GM19438 (cell line): Measurements from ENCODE around the gene CHADL.

Experiments
- ATAC-seq: cut with Tn5 transposase; IDR thresholded peaks from one replicate; pipeline ENCODE4 v1.9.1; 2021; ENCODE audit warnings: low read depth; ENCODE audit not compliant: unreplicated experiment

The CHADL gene

DNA sequence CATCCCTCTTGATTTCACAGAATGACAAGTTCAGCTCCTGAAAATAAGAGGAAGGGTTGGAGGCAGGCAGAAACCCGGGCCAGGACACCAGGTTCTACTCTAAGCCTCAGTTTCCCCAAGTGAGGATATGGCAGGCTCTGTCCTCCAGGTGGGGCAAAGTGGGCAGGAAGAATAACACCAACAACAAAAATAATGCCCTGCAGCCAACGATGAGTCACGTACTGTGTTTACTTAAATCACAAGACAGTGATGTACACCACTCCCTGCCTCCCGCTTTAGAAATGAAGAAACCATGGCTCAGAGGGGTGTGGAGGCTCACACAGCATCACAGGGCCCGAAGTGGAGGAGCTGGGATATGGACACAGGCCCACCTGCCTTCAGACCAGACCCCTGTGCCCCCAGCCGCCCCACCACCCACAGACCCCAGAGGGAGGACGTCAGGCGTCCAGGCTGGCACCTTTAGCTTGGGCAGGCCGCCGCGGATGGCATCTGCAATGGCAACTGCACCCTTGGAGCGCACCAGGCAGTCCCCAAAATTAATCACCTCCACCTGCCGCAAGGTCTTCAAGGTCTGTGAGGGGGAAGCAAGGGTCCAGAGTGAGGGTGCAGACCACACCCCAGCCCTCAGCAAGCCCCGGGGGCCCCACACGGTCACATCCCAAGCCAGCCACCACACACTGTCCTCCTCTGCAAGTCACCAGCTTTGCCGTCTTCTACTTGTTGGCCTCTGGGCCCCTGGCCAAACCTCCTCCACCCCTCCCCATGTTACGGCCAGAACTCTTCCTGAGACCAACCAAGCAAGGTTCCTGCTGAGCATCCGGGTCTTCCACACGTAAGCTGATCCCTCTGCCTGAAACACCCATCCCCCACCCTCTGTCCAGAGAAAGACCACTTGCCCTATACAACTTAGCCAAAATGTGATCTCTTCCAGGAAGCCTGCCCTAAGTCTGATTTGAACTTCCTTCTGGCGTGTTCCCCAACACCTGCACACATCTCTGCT lies 15.8 kb upstream of the CHADL start:
- ATAC-seq: no peak

DNA sequence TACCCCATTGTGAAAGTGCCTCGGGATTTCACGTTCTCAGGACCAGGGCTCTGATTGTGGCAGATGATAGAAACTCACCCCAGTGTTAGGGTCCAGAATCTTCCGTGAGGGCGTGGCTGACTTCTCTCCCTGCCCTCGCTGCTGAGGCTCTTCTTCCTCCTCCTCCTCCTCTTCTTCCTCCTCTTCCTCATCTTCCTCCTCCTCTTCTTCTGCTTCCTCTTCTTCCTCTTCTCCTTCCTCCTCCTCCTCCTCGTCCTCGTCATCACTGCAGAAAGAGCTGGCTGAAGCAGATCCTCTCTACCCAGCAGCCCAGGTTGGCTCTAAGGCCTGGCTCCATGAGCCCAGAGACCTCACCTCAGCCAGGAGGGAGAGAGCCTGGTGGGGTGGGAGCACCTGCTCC lies 13.5 kb upstream of the CHADL start:
- no peak for ATAC-seq

DNA sequence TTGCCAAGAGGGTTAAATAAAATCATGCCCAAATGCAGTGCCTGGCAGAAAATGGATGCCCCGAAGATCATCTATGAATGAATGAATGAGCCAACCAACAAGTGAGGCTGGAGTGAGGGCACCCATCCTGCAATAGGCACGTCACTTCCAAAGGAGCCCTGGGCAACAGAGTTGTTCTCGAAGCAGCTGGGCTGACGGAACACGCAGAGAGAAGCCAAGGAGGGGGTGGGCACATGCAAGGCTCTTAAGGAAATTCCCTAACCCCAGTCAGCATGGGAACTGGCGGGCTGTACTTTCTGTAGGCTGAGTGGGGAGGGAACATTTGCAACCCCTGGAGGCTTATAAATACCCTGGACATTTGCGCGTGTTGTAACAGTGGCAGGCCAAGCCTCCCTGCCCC lies 11.6 kb upstream of the CHADL start:
- no peak for ATAC-seq

DNA sequence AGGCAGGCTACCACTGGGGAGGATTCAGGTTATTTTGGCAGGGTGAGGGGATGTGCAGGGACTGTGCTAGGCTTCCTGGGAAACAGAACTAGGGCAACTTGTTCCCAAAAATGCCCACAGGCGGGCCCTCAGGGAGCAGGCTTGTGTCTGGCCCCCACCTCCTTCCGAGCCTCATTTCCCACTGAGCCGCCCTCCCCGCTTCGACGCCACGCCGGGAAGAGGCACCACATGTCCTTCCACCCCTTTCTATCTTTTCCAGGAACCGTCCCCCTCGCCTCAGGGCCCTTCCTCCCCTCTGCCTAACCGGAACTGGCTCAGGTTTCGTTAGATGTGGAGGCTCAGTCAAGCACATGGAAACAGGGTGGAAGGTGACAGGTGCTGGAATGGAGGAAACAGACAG lies 9.4 kb upstream of the CHADL start:
- ATAC-seq: no peak

DNA sequence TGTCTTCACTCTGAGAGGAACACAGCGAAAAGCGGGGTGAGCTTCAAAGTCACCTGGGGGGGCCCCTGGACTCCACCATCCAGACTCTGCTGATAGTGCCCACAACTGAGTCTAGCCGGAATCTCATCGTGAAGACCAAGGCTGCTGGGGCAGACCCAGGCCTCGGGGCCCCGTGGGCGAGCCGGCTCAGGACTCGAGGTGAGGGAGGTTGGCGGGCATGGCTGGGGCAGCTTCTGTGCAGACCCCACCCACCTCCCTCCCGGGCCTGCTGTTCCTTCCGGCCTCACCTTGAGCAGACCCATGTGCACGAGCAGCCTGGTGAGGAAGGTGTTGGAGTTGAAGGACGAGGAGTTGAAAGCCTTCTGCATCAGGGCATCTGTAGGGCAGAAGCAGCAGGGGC lies 8.7 kb upstream of the CHADL start:
- ATAC-seq: no peak

DNA sequence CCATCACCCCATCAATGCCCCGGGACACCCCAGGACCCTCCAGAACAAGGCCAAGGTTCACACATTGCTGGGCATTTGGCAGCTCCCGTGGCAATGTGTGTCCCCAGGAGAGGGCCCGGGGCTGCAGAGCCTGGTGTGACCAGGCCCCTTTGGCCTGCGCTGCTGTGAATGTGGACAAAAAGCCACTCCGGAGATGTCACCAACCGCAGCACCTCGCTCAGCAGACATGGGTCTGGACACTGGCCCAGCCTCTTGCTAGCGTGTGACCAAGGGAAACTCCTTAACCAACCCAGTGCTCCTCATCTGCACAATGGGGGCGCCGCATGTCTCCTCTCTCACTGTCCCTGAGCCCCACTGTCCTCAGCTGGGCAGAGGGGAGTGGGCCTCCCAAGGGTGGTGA lies 8.0 kb upstream of the CHADL start:
- no peak for ATAC-seq

DNA sequence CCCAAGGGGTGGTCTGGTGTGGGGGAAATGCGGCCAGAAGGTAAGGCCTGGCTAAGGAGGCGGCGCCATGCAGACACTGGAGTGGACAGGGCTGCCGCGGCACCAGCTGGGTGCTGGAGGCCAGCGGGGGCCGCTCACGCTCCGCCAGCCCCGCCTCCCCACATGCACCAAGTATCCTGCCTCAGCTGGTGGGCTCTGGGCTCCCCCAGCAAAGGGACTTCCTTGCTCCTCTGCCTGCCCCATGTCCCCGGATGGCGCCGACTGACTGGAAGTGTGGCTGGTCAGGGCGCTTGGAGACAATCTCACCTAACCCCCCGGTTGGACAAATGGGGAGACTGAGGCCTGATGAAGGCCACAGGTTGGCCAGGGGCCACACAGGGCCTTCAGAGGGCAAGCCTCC lies 7.6 kb upstream of the CHADL start:
- no peak for ATAC-seq

DNA sequence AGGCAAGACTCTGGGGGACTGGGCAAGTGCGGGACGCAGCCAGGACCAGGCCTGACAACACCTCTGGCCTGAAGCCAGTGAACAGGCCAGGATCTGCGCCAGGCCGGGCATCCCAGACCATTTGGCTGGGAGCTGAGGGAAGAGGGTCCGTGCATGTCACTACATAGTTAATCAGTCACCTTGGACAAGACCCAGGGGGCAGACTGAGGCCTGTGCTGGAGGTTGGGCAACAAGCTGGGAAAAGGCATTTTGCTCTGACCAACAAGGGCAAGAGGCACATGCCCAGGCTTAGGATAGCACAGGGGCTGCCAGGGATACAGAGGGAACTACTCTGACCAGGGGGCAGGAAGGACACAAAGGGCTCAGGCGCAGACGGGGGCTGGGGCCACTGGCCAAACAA lies 7.0 kb upstream of the CHADL start:
- ATAC-seq: no peak

DNA sequence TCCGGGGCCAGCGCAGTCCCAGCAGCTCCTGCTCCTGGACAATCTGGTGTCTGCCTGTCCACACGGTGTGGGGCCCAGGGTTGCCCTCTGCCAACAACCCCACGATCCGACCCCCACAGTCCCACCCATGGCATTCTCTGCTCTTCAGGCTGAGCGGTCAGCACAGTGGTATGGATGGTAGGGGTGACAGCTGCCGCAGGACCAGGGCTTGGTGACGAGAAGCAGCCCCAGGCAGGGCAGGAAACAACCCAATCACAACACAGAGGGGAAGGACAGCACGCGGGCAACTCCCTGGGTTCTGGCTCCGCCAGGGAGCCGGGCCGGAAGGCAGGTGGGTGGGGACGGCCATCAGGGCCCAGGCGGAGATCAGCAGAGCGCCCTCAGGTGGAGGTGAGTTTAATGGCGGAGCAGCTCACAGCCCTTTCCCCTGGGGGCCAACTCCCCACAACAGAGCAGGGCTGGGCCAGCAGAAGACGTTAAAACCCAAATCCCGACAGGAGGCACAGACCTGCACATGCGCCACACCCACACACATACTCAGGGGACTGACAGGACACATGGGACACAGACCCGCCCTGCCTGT lies 5.3 kb upstream of the CHADL start:
- no peak for ATAC-seq

DNA sequence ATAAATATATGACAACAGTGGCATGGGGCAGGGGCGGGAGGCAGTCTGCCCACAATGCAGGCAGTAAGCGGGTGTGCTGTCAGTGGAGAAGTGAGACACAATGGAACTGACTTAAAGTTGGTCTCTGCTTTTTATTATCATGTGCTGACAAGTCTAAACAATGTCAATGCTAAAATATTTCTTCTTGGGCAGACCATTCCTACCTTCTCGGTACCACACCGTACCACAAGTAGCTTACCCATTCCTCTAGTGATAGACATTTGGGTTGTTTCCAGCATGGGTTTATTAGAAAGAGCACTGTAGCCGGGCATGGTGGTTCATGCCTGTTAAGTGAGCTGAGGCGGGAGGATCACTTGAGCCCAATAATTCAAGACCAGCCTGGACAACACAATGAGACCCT lies 2.6 kb upstream of the CHADL start:
- ATAC-seq: no peak

DNA sequence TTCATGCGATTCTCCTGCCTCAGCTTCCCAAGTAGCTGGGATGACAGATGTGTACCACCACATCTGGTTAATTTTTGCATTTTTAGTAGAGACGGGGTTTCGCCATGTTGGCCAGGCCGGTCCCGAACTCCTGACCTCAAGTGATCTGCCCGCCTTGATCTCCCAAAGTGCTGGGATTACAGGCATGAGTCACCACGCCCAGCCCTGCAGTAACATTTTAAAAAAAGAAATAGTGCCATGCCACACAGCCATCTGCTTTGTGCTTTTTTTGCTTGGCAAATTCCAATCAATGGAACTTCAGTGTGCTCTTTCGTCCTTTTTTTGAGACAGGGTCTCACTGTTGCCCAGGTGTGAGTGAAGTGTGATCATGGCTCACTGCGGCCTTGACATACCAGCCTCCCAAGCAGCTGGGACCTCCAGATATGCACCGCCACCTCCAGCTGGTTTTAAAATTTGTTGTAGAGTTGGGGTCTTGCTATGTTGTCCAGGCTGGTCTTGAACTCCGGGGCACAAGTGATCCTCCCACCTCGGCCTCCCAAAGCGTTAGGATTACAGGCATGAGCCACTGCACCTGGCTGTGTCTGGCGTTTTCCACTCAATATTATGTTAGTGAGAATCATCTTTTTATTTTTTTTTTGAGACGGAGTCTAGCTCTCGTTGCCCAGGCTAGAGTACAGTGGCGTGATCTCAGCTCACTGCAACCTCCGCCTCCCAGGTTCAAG lies 1.8 kb upstream of the CHADL start:
- no peak for ATAC-seq

DNA sequence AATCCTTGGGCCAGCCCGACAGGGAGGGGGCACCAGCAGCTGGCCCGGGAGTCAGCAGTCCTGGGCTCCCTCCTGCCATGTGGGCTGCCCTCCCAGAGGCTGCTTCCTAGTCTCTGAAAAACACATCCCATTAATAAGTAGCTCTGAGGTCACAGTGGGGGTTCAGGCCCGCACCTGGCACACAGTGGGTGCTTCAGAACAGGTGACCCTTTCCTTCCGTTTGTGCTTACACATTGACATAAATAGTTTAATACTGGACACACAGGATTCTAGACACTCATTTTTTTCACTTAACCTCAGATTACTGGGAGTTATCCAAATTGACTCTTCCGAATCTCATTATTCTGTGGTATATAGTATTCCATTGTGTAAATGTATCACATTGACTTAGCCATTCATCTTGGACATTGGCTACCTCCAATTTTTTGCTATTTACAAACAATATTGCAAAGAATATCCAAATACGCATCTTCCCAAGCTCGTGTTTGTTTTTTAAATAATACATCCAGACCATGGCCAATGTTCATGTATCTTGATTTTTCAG lies 474 bp upstream of the CHADL start:
- ATAC-seq: no peak

DNA sequence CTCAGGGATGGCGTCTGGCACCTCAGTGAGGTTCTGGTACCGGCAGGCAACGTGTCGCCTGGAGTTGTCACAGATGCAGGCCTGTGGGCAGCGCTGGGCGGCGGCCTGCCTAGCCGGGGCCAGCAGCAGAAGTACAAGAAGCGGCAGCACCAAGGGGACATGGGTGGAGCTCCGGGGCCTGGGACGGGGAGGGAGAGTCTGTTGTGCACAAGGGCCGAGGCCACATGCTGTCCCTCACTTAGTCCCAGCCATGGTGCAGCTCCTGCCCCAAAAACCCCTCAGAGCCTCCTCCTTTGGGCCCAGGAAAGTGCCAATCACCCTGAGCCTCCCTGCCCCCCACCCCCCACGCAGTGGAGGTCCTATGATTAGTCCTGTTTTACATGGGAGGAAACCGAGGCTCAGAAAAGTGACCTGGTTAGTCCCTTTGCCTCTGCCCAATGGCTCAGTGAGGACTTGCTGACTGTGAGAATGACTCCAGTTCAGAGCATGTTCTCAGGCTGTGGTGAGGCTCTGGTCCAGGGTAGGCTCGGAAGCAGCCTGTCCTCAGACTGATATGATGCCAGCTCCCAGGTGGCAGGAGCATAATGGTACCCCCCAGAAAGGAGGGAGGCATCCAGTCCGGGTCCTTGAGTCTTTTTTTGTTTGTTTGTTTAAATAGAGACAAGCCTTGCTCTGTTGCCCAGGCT lies 1.1 kb downstream of the CHADL start:
- ATAC-seq: no peak

DNA sequence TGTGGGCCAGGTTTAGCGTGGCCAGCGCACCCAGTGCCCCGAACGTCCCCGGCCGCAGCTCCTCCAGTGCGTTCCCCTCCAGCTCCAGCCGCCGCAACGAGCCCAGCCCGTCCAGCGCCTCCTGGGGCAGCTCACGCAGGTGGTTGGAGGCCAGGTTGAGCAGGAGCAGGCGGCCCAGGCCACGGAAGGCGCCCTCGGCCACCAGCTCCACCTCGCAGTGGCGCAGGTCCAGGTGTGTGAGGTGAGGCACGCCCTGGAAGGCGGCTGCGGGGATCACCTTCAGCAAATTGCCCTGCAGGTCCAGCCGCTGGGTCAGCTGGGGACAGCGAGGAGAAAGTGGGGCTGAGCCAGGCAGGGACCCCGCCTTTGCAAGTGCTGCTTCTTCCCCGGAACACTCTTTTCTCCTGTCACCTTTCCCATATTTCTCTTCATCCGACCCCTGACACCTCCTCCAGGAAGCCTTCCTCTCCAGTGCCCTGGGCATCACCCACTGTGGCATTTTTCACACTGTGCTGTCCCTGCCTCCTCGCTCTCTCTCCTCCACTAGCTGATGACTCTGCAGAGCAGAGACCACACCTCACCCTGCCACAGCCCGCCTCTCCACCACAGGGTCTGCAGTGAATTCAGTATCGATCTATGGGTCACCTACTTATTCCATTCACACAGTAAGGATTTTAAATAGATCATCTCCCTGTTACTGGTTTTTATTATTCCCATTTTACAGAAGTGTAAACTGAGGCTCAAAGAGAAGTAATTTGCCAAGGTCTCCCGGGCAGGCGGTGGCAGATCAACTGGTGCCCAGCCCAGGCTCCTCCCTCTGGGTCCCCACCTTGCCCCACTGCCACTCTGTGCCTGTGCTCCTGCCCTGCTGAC lies 1.9 kb downstream of the CHADL start:
- no peak for ATAC-seq

DNA sequence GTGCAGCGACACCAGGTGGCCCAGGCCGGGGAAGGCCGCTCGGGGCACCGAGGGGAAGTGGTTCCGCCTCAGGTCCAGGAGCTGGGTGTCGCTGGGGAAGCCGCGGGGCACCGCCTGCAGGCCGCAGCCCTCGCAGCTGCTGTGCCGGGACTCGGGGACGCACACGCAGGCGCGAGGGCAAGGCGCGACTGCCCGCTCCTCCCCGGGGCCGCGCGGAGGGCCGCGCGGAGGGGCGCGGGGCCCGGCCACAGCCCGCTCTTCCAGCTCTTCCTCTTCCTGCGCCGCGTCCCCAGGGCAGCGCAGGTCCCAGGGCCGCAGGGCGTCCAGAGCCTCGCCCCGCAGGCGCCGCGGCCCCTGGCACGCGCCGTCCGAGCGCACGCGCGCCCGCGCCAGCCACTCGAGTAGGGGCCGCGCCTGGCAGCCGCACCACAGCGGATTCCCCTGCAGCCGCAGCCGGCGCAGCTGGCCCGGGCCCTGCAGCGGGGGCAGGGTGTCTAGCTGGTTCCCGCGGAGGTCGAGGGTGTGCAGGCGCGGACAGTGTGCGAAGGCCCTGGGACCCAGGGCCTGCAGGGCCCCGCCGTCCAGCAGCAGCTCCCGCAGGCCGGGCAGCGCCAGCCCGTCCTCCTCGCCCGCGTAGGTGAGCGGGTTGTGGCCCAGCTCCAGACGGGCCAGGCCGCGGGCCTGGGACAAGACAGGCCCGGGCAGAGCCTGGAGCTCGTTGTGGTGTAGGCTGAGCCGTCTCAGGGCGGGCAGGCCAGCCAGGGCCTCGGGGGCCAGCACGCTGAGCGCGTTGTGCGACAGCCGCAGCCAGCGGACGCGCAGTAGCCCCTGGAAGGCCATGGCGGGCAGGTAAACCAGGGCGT lies 2.8 kb downstream of the CHADL start:
- no peak for ATAC-seq

DNA sequence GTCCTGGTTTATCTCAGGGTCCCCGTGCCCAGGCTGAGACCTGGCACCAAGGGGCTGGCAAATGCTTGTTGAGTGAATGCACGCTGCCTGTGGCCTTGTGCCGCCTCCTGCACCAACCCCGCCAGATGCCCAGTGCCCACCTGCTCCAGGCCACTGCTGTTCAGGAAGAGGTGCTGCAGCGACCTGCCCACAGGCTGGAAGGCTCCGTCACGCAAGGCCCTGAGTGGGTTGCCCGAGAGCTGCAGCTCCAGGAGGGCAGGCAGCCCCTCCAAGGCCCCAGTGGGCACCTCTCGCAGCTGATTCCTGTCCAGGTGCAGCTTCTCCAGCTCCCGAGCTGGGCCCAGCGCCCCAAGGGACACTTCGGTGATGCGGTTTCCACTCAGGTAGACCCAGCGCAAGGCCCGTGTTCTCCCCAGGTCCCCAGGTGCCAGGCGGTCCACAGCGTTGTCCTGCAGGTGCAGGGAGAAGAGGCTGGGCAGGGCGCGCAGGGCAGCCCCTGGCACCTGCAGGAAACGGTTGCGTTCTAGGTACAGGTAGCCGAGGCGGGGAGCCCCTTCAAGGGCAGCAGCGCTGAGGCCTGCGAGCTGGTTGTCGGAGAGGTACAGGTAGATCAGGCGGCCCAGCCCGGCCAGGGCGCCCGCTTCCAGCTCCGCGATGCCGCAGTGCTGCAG lies 3.6 kb downstream of the CHADL start:
- ATAC-seq: no peak

DNA sequence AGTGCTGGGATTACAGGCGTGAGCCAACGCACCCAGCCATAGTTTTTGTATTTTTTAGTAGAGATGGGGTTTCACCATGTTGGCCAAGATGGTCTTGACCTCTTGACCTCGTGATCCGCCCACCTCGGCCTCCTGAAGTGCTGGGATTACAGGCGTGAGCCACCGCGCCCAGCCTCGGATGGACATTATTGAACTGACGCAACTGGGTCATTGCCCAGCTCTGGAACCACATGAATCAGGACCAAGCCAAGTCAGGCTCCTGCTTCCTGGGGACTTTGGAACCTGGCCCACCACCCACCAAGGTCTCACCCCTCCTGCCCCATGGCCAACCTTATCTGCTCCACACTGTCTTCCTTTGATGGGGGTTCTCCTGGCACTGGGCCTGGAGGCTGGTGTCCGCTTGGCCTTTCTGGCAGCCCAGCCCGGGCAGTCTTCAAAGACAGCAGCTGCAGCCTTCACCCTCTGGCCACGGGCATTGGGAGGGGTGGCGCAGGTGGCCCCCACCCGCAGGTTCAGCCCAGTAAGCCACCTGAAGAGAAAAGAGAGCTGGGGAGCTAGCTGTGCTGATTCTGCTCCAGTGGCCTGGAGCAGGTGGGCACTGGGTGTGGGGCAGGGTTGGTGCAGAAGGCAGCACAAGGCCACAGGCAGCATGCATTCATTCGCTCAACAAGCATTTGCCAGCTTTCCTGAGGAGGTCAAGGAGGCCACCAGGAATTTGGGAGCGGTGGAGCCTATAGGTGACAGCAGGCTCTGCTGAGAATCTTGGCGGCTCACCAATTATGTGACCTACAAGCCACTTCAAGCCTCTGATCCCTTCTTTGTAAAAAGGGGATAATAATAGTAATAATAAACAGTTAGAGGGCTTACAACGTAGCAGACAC lies 5.7 kb downstream of the CHADL start:
- ATAC-seq: no peak
